ENCODE measurements around the gene LRRC8C. TPM values are rescaled to one million over a fixed set of nuclear protein-coding genes. Genes with fewer than 3 reads are reported as not detected.

The LRRC8C gene
- total RNA-seq, 2 experiments from 2014 or later, result 28.4 to 30.2 TPM

- H3K27me3 Mint-ChIP-seq, result no peaks in the 10 kb centered on the region
- peaks cover 40% of the 10 kb centered on the region for H3K4me1 ChIP-seq (ENCODE audit: insufficient read depth, low read length)
- H3K9me3 ChIP-seq (ENCODE audit: control insufficient read depth in 1 of 2, insufficient read depth in 1 of 2, low read length in 2 of 2), result peaks cover 0 to 11% of the 10 kb centered on the region in 2 experiments
- peaks cover 48% of the 10 kb centered on the region for H3K36me3 Mint-ChIP-seq (ENCODE audit: low read depth)
- POLR2A ChIA-PET, result interaction anchor here (0.6 to 5.6 kb wide), 5 partner anchors 8 to 87 kb away, joined by 3 to 71 read pairs (median 4); partner anchors contain the start of gene LRRC8C
- H3K27me3 ChIP-seq (ENCODE audit: control insufficient read depth in 1 of 2, insufficient read depth in 2 of 2, low read length in 2 of 2), result no peaks in the 10 kb centered on the region
- no peak overlapping the region for H3K27ac ChIP-seq (ENCODE audit: low read depth in 1 of 2, low read length in 2 of 2)
- intact Hi-C loops (cut with DNase I, micrococcal nuclease), result no loop called here
- TF ChIP-seq CTCF (IDR thresholded peaks at IDR 0.05), result no peak
- H3K36me3 ChIP-seq (ENCODE audit: insufficient read depth, low read length), result peaks cover 8% of the 10 kb centered on the region
- H3K4me1 Mint-ChIP-seq (ENCODE audit: low read depth), result peaks cover 88% of the 10 kb centered on the region
- no peak overlapping the region for H3K4me3 ChIP-seq (ENCODE audit: low read length)
- ATAC-seq (ENCODE audit: poor library complexity), result no peak
- H3K4me3 Mint-ChIP-seq, result no peak overlapping the region
- CTCF ChIA-PET, result interaction anchor here (1.1 to 3.0 kb wide), 5 partner anchors 10 to 134 kb away, joined by 3 to 9 read pairs (median 8); no protein-coding TSS in a partner anchor
- DNase-seq, result no peak
- peak overlapping the region; percentile 99 for H3K27ac Mint-ChIP-seq
- peaks cover 4% of the 10 kb centered on the region for H3K9me3 Mint-ChIP-seq
Observed at GRCh38 chr1:89616844-89617627, 15.9 kb upstream of the LRRC8C start.

- H3K36me3 ChIP-seq (ENCODE audit: insufficient read depth, low read length), result peaks cover 8% of the 10 kb centered on the region
- H3K27me3 ChIP-seq (ENCODE audit: control insufficient read depth in 1 of 2, insufficient read depth in 2 of 2, low read length in 2 of 2), result no peaks in the 10 kb centered on the region
- ChIA-PET CTCF (interaction anchor here (1.4 kb wide), 1 partner anchor 142 kb away, joined by 8 read pairs; no protein-coding TSS in a partner anchor), POLR2A (interaction anchor here (0.7 to 5.6 kb wide), 6 partner anchors 7 to 142 kb away, joined by 3 to 71 read pairs (median 6); no protein-coding TSS in a partner anchor)
- Mint-ChIP-seq H3K4me3 (peak overlapping the region; percentile 18), H3K9me3 (peaks cover 4% of the 10 kb centered on the region), H3K4me1 (ENCODE audit: low read depth) (peaks cover 63% of the 10 kb centered on the region), H3K27me3 (no peaks in the 10 kb centered on the region), H3K27ac (peak overlapping the region; percentile 77), H3K36me3 (ENCODE audit: low read depth) (peaks cover 60% of the 10 kb centered on the region)
- no peak for TF ChIP-seq CTCF (IDR thresholded peaks at IDR 0.05)
- H3K27ac ChIP-seq (ENCODE audit: low read depth in 1 of 2, low read length in 2 of 2), result no peak overlapping the region
- no peak for DNase-seq
- intact Hi-C loops (cut with DNase I, micrococcal nuclease), result no loop called here
- ATAC-seq (ENCODE audit: poor library complexity), result no peak
- H3K4me3 ChIP-seq (ENCODE audit: low read length), result peak overlapping the region; percentile 22
- peaks cover 16% of the 10 kb centered on the region for H3K4me1 ChIP-seq (ENCODE audit: insufficient read depth, low read length)
- peaks cover 0 to 11% of the 10 kb centered on the region in 2 experiments for H3K9me3 ChIP-seq (ENCODE audit: control insufficient read depth in 1 of 2, insufficient read depth in 1 of 2, low read length in 2 of 2)
Observed at GRCh38 chr1:89620664-89621063, 12.3 kb upstream of the LRRC8C start.

GRCh38 chr1:89622895-89623294 lies 10.0 kb upstream of the LRRC8C start:
- peak; percentile 65 for ATAC-seq (ENCODE audit: poor library complexity)
- Mint-ChIP-seq H3K4me3 (peak overlapping the region; percentile 63), H3K27me3 (no peaks in the 10 kb centered on the region), H3K9me3 (no peaks in the 10 kb centered on the region), H3K27ac (peak overlapping the region; percentile 72), H3K4me1 (ENCODE audit: low read depth) (peaks cover 62% of the 10 kb centered on the region), H3K36me3 (ENCODE audit: low read depth) (peaks cover 52% of the 10 kb centered on the region)
- intact Hi-C loops (cut with DNase I, micrococcal nuclease), result loop anchor here in 1 of 2 experiments (2.0 kb wide), 1 partner anchor 140 kb away; no protein-coding TSS in a partner anchor
- ChIA-PET POLR2A (interaction anchor here (0.7 to 19.3 kb wide), 11 partner anchors 9 to 199 kb away, joined by 3 to 683 read pairs (median 4); partner anchors contain the start of genes LRRC8B and LRRC8C), CTCF (interaction anchor here (0.6 to 6.8 kb wide), 21 partner anchors 8 to 354 kb away, joined by 3 to 84 read pairs (median 5); partner anchors contain the start of gene LRRC8C)
- peaks cover 0 to 4% of the 10 kb centered on the region in 2 experiments for H3K9me3 ChIP-seq (ENCODE audit: control insufficient read depth in 1 of 2, insufficient read depth in 1 of 2, low read length in 2 of 2)
- no peak for TF ChIP-seq CTCF (IDR thresholded peaks at IDR 0.05)
- peaks cover 12% of the 10 kb centered on the region for H3K4me1 ChIP-seq (ENCODE audit: insufficient read depth, low read length)
- DNase-seq, result peak in 4 of 14 experiments; percentile 25 to 78 (median 69)
- no peak overlapping the region for H3K4me3 ChIP-seq (ENCODE audit: low read length)
- peaks cover 3% of the 10 kb centered on the region for H3K36me3 ChIP-seq (ENCODE audit: insufficient read depth, low read length)
- no peaks in the 10 kb centered on the region for H3K27me3 ChIP-seq (ENCODE audit: control insufficient read depth in 1 of 2, insufficient read depth in 2 of 2, low read length in 2 of 2)
- H3K27ac ChIP-seq (ENCODE audit: low read depth in 1 of 2, low read length in 2 of 2), result no peak overlapping the region

Data from CD4-positive, alpha-beta T cell (primary cell).